Colonic mucosa (tissue), 4 donors: ENCODE data around the gene PTPRCAP. TPM values are rescaled to one million over a fixed set of nuclear protein-coding genes. Genes with fewer than 3 reads are reported as not detected.
"Not testable (repeated sequence)": the region's sequence is repeated elsewhere in the genome, so short reads cannot be mapped to it uniquely, and the experiment has no call there.

ENCODE experiments used
- DNase-seq: peaks from one replicate; pipeline ENCODE4 v3.0.0-alpha.2; 2020
- H3K27ac ChIP-seq: fragments of 200-600 bp; one replicate; pipeline ENCODE4 v1.8.0; 2021
- H3K27me3 ChIP-seq: fragments of 200-600 bp; one replicate; pipeline ENCODE4 v1.8.0; 2021
- H3K36me3 ChIP-seq: fragments of 200-600 bp; one replicate; pipeline ENCODE4 v1.8.0; 2021
- H3K4me1 ChIP-seq: fragments of 200-600 bp; one replicate; pipeline ENCODE4 v1.8.0; 2021; ENCODE audit warnings: mild to moderate bottlenecking
- H3K4me3 ChIP-seq: fragments of 200-600 bp; one replicate; pipeline ENCODE4 v1.8.0; 2021
- H3K9ac ChIP-seq, 2 donors: one replicate each; pipeline ENCODE4 v1.7.0; 2013; ENCODE audit warnings: control low read depth in 2 of 2, low read depth in 2 of 2, low read length in 2 of 2
- H3K9me3 ChIP-seq: fragments of 200-600 bp; one replicate; pipeline ENCODE4 v1.8.0; 2021
- CTCF ChIP-seq: fragments of 200-600 bp; IDR thresholded peaks from one replicate; pipeline ENCODE4 v1.8.0; 2022; ENCODE audit warnings: antibody characterized with exemption, mild to moderate bottlenecking
- intact Hi-C: fragments of 100-400 bp; cut with DNase I; formaldehyde crosslinking; loops from one replicate; pipeline ENCODE4 v1.14.1; 2022
- total RNA-seq, 2 donors: library from RNA; stranded (reverse); fragmentation: NEBNext Ultra II Directional in 1 of 2; extraction: Animal tissue kit (Norgen Biotek cat#: 25700) in 1 of 2; gene quantifications; one replicate each; pipeline ENCODE4 v1.2.1, GENCODE V29; 2021
- donor health status: healthy.
- donor health status: DM: no; HTN: no; CAD: no.
- donor health status: DM: no; HTN: no; CAD: no.

PTPRCAP gene
- total RNA-seq, 2 donors from 2014 or later: 5.5 to 9.6 TPM

- Histone ChIP-seq H3K4me1 (peaks cover 11% of the 10 kb centered on the region), H3K36me3 (peaks cover 6% of the 10 kb centered on the region), H3K27ac (peak within 1 kb of the TSS; percentile 79), H3K9ac (peak within 1 kb of the TSS; percentile 64 to 67), H3K9me3 (no peaks in the 10 kb centered on the region), H3K4me3 (peak within 1 kb of the TSS; percentile 53), H3K27me3 (no peaks in the 10 kb centered on the region)
- DNase-seq: peak; percentile 99
- intact Hi-C loops: no loop called here
- no peak for TF ChIP-seq CTCF
Observed at GRCh38 chr11:67482827-67483798, 45.6 kb upstream of the PTPRCAP start, which contains the start of gene AIP. AIP (plus strand) TSS chr11:67483026; CDS start chr11:67483159, 133 bp downstream.

DNA sequence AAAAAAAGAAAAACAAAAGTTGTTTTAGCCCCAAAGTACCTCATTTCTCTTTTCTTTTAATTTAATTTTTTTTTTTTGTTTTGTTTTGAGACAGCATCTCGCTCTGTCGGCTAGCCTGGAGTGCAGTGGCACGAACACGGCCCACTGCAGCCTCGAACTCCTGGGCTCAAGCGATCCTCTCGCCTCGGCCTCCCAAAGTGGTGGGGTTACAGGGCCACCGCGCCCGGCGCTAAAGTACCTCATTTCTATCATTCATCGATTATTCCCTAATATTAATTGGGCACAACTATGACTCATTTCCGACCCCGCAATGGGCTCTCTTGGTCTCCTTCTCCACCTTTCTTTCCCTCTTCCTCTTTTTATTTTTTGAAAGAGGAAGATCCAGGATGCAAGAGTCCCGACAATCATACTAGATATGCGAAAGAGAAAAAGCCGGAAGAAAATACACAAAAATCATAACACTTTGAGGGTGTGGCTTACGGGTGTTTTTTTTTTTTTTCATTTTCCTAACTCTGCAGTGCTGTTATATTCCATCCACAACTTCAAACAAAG is 44.9 kb upstream of the PTPRCAP start:
- H3K27ac ChIP-seq: peak overlapping the region; percentile 79
- no peak for TF ChIP-seq CTCF
- intact Hi-C loops: no loop called here
- no peaks in the 10 kb centered on the region for H3K36me3 ChIP-seq
- no peaks in the 10 kb centered on the region for H3K9me3 ChIP-seq
- peaks cover 11% of the 10 kb centered on the region for H3K4me1 ChIP-seq
- no peaks in the 10 kb centered on the region for H3K27me3 ChIP-seq
- H3K4me3 ChIP-seq: peak overlapping the region; percentile 53
- peak; percentile 23 for DNase-seq
- H3K9ac ChIP-seq: peak overlapping the region; percentile 64 to 67

DNA sequence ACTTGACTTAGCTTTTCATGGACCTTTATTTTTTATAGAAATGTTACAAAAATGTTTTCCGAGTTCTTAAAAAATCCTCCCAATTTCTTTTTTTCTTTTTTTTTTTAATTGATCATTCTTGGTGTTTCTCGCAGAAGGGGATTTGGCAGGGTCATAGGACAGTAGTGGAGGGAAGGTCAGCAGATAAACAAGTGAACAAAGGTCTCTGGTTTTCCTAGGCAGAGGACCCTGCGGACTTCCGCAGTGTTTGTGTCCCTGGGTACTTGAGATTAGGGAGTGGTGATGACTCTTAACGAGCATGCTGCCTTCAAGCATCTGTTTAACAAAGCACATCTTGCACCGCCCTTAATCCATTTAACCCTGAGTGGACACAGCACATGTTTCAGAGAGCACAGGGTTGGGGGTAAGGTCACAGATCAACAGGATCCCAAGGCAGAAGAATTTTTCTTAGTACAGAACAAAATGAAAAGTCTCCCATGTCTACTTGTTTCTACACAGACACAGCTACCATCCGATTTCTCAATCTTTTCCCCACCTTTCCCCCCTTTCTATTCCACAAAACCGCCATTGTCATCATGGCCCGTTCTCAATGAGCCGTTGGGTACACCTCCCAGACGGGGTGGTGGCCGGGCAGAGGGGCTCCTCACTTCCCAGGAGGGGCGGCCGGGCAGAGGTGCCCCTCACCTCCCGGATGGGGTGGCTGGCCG is 40.0 kb upstream of the PTPRCAP start:
- H3K9me3 ChIP-seq, H3K4me1 ChIP-seq, H3K27ac ChIP-seq, H3K4me3 ChIP-seq, H3K27me3 ChIP-seq, H3K9ac ChIP-seq, intact Hi-C loops, H3K36me3 ChIP-seq, DNase-seq: not testable (repeated sequence)

DNA sequence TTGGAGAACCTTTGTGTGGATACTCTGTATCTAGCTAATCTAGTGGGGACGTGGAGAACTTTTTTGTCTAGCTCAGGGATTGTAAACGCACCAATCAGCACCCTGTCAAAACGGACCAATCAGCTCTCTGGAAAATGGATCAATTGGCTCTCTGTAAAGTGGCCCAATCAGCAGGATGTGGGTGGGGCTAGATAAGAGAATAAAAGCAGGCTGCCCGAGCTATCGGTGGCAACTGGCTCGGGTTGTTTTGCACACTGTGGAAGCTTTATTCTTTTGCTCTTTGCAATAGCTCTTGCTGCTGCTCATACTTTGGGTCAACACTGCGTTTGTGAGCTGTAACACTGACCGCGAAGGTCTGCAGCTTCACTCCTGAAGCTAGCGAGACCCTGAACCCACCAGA is 39.2 kb upstream of the PTPRCAP start:
- H3K4me3 ChIP-seq, H3K27me3 ChIP-seq, intact Hi-C loops, H3K9ac ChIP-seq, H3K9me3 ChIP-seq, H3K4me1 ChIP-seq, H3K36me3 ChIP-seq, H3K27ac ChIP-seq, DNase-seq: not testable (repeated sequence)

- Histone ChIP-seq H3K36me3 (no peaks in the 10 kb centered on the region), H3K27ac (no peak overlapping the region), H3K27me3 (no peaks in the 10 kb centered on the region), H3K4me1 (peaks cover 5% of the 10 kb centered on the region), H3K9ac (no peak overlapping the region), H3K9me3 (no peaks in the 10 kb centered on the region), H3K4me3 (no peak overlapping the region)
- no peak for TF ChIP-seq CTCF
- intact Hi-C loops: no loop called here
- DNase-seq: no peak
Observed at GRCh38 chr11:67472882-67473281, 35.4 kb upstream of the PTPRCAP start.

DNA sequence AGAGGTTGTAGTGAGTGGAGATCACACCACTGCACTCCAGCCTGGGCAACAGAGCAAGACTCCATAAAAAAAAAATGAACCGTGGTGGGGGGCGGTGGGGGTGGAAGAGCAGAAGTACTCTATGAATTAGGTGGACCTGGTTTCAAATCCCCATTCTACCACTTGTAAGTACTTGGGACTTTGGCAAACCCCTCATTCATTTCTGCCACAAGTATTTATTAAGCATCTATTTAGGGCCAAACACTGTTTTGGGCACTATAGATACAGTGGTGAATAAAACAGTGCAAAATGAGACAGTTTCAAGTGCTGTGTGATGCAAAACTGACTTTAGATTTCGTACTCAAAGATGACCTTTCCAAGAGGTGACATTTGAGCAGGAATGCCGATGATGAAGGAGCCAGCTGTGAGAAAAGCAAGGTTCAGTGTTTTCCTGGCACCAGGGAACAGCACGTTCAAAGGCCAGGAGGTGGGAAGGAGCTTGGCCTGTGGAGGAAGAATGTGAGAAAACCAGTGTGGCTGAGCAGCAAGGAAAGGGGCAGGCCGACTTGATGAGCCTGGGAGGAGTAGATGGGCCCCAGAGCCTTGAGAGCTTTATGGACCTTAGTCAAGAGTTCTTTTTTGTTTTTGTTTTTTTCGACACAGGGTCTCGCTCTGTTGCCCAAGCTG is 33.0 kb upstream of the PTPRCAP start:
- peaks cover 10% of the 10 kb centered on the region for H3K4me1 ChIP-seq
- H3K9ac ChIP-seq: no peak overlapping the region
- no peaks in the 10 kb centered on the region for H3K9me3 ChIP-seq
- no peak overlapping the region for H3K27ac ChIP-seq
- no peaks in the 10 kb centered on the region for H3K36me3 ChIP-seq
- H3K27me3 ChIP-seq: no peaks in the 10 kb centered on the region
- intact Hi-C loops: no loop called here
- H3K4me3 ChIP-seq: no peak overlapping the region
- no peak for TF ChIP-seq CTCF
- DNase-seq: no peak
